HepG2 (cell line): Measurements from ENCODE around the gene HBS1L. TPM values are rescaled to one million over a fixed set of nuclear protein-coding genes. Genes with fewer than 3 reads are reported as not detected.

ENCODE experiments used
- GLI4 ChIP-seq: sonication (generic); formaldehyde crosslinking; IDR thresholded peaks from 2 replicates; pipeline ENCODE4 v1.5.1; 2020; ENCODE audit warnings: missing genetic modification reagents, mild to moderate bottlenecking, moderate library complexity, borderline replicate concordance
- MXD3 ChIP-seq: IDR thresholded peaks from 2 replicates; pipeline ENCODE4 v1.6.1; 2016; ENCODE audit warnings: mild to moderate bottlenecking, missing biosample characterization, missing genetic modification reagents
- PBX2 ChIP-seq: IDR thresholded peaks from 2 replicates; pipeline ENCODE4 v1.6.1; 2016; ENCODE audit warnings: control low read depth
- SIX4 ChIP-seq: sonication (generic); formaldehyde crosslinking; IDR thresholded peaks from 2 replicates; pipeline ENCODE4 v1.4.0; 2020; ENCODE audit warnings: missing genetic modification reagents
- ZBTB39 ChIP-seq: sonication (generic); formaldehyde crosslinking; IDR thresholded peaks from 2 replicates; pipeline ENCODE4 v1.5.0; 2020; ENCODE audit warnings: missing genetic modification reagents
- ZNF329 ChIP-seq: sonication (generic); formaldehyde crosslinking; IDR thresholded peaks from 2 replicates; pipeline ENCODE4 v1.9.0; 2021; ENCODE audit warnings: low read depth, mild to moderate bottlenecking, missing genetic modification reagents
- ZNF362 ChIP-seq: sonication (generic); formaldehyde crosslinking; IDR thresholded peaks from 2 replicates; pipeline ENCODE4 v1.4.0; 2020; ENCODE audit warnings: missing genetic modification reagents, mild to moderate bottlenecking, borderline replicate concordance
- polyA plus RNA-seq, 8 experiments: library from polyadenylated mRNA; depleted of rRNA in 3 of 8; stranded (reverse) in 7 of 8; unstranded in 1 of 8; fragments of >200 nt; fragmentation: Illumina TruSeq in 4 of 8; extraction: Trizol in 4 of 8; gene quantifications; 2 replicates each; pipeline versions ENCODE4 v1.2.1 to v1.2.3, GENCODE V29; 2011 to 2016; ENCODE audit warnings: low read depth in 4 of 8, missing spikeins in 1 of 8, mixed read lengths in 1 of 8; ENCODE audit not compliant: insufficient read depth in 1 of 8
- total RNA-seq, 5 experiments: library from RNA; depleted of rRNA; stranded (reverse); fragments of >200 nt; fragmentation: Illumina TruSeq; extraction: Trizol; gene quantifications; 2 replicates each; pipeline ENCODE4 v1.2.3, GENCODE V29; 2016; ENCODE audit warnings: low read depth in 1 of 5

The HBS1L gene
- total and polyA plus RNA-seq, 2 of the 13 experiments (the other 11 are each of a cell fraction or from before 2014, with no cell fraction given) = 44.1 to 138 TPM

- no peak for TF ChIP-seq MXD3 (CRISPR knock-in tag)
- TF ChIP-seq GLI4 = no peak
- TF ChIP-seq SIX4 (CRISPR knock-in tag) = no peak
- TF ChIP-seq ZNF329 (CRISPR knock-in tag) = no peak
- TF ChIP-seq ZBTB39 (CRISPR knock-in tag) = no peak
- TF ChIP-seq PBX2 (CRISPR knock-in tag) = no peak
- no peak for TF ChIP-seq ZNF362 (CRISPR knock-in tag)
Observed at GRCh38 chr6:134999107-134999506, 55.5 kb downstream of the HBS1L start (continued).
